CD14-positive monocyte (primary cell): ENCODE results near the gene MBTD1. TPM values are rescaled to one million over a fixed set of nuclear protein-coding genes. Genes with fewer than 3 reads are reported as not detected.

Experiments
- DNase-seq, 3 donors: peaks; one replicate each; pipeline ENCODE4 v3.0.0-alpha.2; 2011 to 2022
- H2AFZ ChIP-seq: 2 replicates; pipeline ENCODE4 v1.6.0; 2012; ENCODE audit warnings: mild to moderate bottlenecking, low read depth, low read length, inconsistent platforms; ENCODE audit not compliant: insufficient read depth, poor library complexity, severe bottlenecking
- H3K27ac ChIP-seq, 2 donors: 1 replicate in 1 of 2; 2 replicates in 1 of 2; pipeline ENCODE4 v1.5.1; 2012 to 2013; ENCODE audit warnings: low read length in 2 of 2, control low read depth in 1 of 2, inconsistent platforms in 1 of 2, low read depth in 1 of 2, mild to moderate bottlenecking in 1 of 2
- H3K27me3 ChIP-seq, 2 donors: one replicate each; pipeline versions ENCODE4 v1.6.0 to v1.6.1; 2011 to 2013; ENCODE audit warnings: low read length in 2 of 2; ENCODE audit not compliant: control insufficient read depth in 2 of 2, insufficient read depth in 2 of 2
- H3K36me3 ChIP-seq, 2 donors: replicated peaks in 1 of 2; 1 replicate in 1 of 2; 2 replicates in 1 of 2; pipeline versions ENCODE4 v1.5.1 to v1.6.1; 2012 to 2013; ENCODE audit warnings: low read length in 2 of 2, control low read depth in 1 of 2, inconsistent platforms in 1 of 2, mild to moderate bottlenecking in 1 of 2; ENCODE audit not compliant: insufficient read depth in 2 of 2, control insufficient read depth in 1 of 2
- H3K4me1 ChIP-seq, 2 donors: 1 replicate in 1 of 2; 2 replicates in 1 of 2; pipeline versions ENCODE4 v1.5.1 to v1.6.1; 2012 to 2013; ENCODE audit warnings: low read length in 2 of 2, control low read depth in 1 of 2, inconsistent platforms in 1 of 2, mild to moderate bottlenecking in 1 of 2, moderate library complexity in 1 of 2; ENCODE audit not compliant: insufficient read depth in 2 of 2, control insufficient read depth in 1 of 2
- H3K4me2 ChIP-seq: replicated peaks from 2 replicates; pipeline ENCODE3; 2012; ENCODE audit warnings: low read length, moderate library complexity, mild to moderate bottlenecking; ENCODE audit not compliant: poor library complexity, severe bottlenecking; ENCODE audit errors: extremely low read depth
- H3K4me3 ChIP-seq, 3 experiments: fragments of 200-600 bp in 1 of 3; sonication (generic) in 1 of 3; replicated peaks in 1 of 3; 1 replicate in 2 of 3; 2 replicates in 1 of 3; pipeline ENCODE4 v1.5.1; 2011 to 2013; ENCODE audit warnings: low read length in 3 of 3, mild to moderate bottlenecking in 3 of 3, control low read depth in 2 of 3, low read depth in 2 of 3, inconsistent platforms in 1 of 3, moderate library complexity in 1 of 3
- H3K79me2 ChIP-seq: 2 replicates; pipeline ENCODE4 v1.6.0; 2012; ENCODE audit warnings: mild to moderate bottlenecking, control low read depth, inconsistent platforms, low read length, moderate library complexity; ENCODE audit not compliant: insufficient read depth
- H3K9ac ChIP-seq: 2 replicates; pipeline ENCODE4 v1.6.0; 2017; ENCODE audit warnings: low read length, mild to moderate bottlenecking; ENCODE audit not compliant: insufficient read depth, poor library complexity, severe bottlenecking
- H3K9me3 ChIP-seq, 2 donors: replicated peaks in 1 of 2; 1 replicate in 1 of 2; 2 replicates in 1 of 2; pipeline versions ENCODE4 v1.5.1 to v1.6.1; 2012 to 2013; ENCODE audit warnings: low read length in 2 of 2, control low read depth in 1 of 2; ENCODE audit not compliant: control insufficient read depth in 1 of 2, insufficient read depth in 1 of 2
- H4K20me1 ChIP-seq: 2 replicates; pipeline ENCODE4 v1.6.0; 2012; ENCODE audit warnings: mild to moderate bottlenecking, low read length, control low read depth, moderate library complexity; ENCODE audit not compliant: insufficient read depth
- H3K27ac Mint-ChIP-seq, 7 donors: one replicate each; pipeline ENCODE4 v1.8.0; 2020; ENCODE audit warnings: mild to moderate bottlenecking in 7 of 7, mixed read lengths in 7 of 7, moderate library complexity in 6 of 7, inconsistent platforms in 2 of 7
- H3K27me3 Mint-ChIP-seq, 3 donors: one replicate each; pipeline ENCODE4 v1.8.0; 2021 to 2022; ENCODE audit warnings: low read depth in 3 of 3, mild to moderate bottlenecking in 3 of 3, mixed read lengths in 3 of 3, moderate library complexity in 3 of 3, inconsistent platforms in 1 of 3
- H3K36me3 Mint-ChIP-seq, 2 donors: one replicate each; pipeline ENCODE4 v1.8.0; 2020; ENCODE audit warnings: mixed read lengths in 2 of 2, inconsistent platforms in 1 of 2, mild to moderate bottlenecking in 1 of 2
- H3K4me1 Mint-ChIP-seq: one replicate; pipeline ENCODE4 v1.8.0; 2020; ENCODE audit warnings: mild to moderate bottlenecking, mixed read lengths
- H3K4me3 Mint-ChIP-seq, 2 donors: one replicate each; pipeline ENCODE4 v1.8.0; 2020; ENCODE audit warnings: mild to moderate bottlenecking in 2 of 2, mixed read lengths in 2 of 2, moderate library complexity in 1 of 2
- H3K9me3 Mint-ChIP-seq, 7 donors: one replicate each; pipeline ENCODE4 v1.8.0; 2020 to 2022; ENCODE audit warnings: mixed read lengths in 7 of 7, mild to moderate bottlenecking in 6 of 7, moderate library complexity in 6 of 7, inconsistent platforms in 2 of 7
- CTCF ChIP-seq: fragments of 200-600 bp; IDR thresholded peaks from one replicate; pipeline ENCODE4 v1.8.0; 2022; ENCODE audit warnings: antibody characterized with exemption, mild to moderate bottlenecking
- WGBS: methylation state at CpG from one replicate; pipeline ENCODE4 v1.1.5; 2013; ENCODE audit warnings: missing lambda C conversion rate; ENCODE audit not compliant: insufficient coverage; 5-methylcytosine and 5-hydroxymethylcytosine counted together
- intact Hi-C, 2 donors: fragments of 100-400 bp; cut with micrococcal nuclease; formaldehyde crosslinking; loops; one replicate each; pipeline versions ENCODE4 v1.15.0 to v1.15.1; 2023
- polyA plus RNA-seq, 3 donors: library from polyadenylated mRNA; depleted of rRNA in 1 of 3; unstranded in 2 of 3; stranded (reverse) in 1 of 3; fragments of 300-500 nt in 2 of 3; fragments of >200 nt in 1 of 3; fragmentation: Illumina TruSeq in 2 of 3; gene quantifications; 1 replicate in 2 of 3; 2 replicates in 1 of 3; pipeline ENCODE4 v1.2.3, GENCODE V29; 2012 to 2021

The MBTD1 gene
- polyA plus RNA-seq, 3 donors, result 5.9 to 11.3 (median 10.0) TPM

- Mint-ChIP-seq H3K4me1 (peaks cover 1% of the 10 kb centered on the region), H3K27ac (peak overlapping the region in 1 of 7 donors; percentile 37), H3K36me3 (no peaks in the 10 kb centered on the region), H3K4me3 (no peak overlapping the region), H3K27me3 (peaks cover 0 to 4% (median 3%) of the 10 kb centered on the region in 3 donors), H3K9me3 (no peaks in the 10 kb centered on the region)
- Histone ChIP-seq H3K9ac (no peak overlapping the region), H3K79me2 (no peaks in the 10 kb centered on the region), H2AFZ (no peak overlapping the region), H3K27me3 (no peaks in the 10 kb centered on the region), H3K4me2 (no peak overlapping the region), H4K20me1 (no peaks in the 10 kb centered on the region), H3K27ac (no peak overlapping the region), H3K4me1 (peaks cover 4% of the 10 kb centered on the region in 2 donors), H3K36me3 (no peaks in the 10 kb centered on the region), H3K9me3 (no peaks in the 10 kb centered on the region), H3K4me3 (no peak overlapping the region)
- intact Hi-C loops, result no loop called here
- no peak for DNase-seq
- TF ChIP-seq CTCF, result no peak
- WGBS, result no CpG with 5 or more reads among the region's 4 CpGs
Observed at GRCh38 chr17:51147650-51148049, 112.2 kb downstream of the MBTD1 start.

GRCh38 chr17:51144266-51145022 is 115.4 kb downstream of the MBTD1 start:
- Mint-ChIP-seq H3K36me3 (no peaks in the 10 kb centered on the region), H3K4me3 (no peak overlapping the region), H3K4me1 (peaks cover 1% of the 10 kb centered on the region), H3K27me3 (peaks cover 0 to 4% (median 3%) of the 10 kb centered on the region in 3 donors), H3K9me3 (no peaks in the 10 kb centered on the region), H3K27ac (no peak overlapping the region)
- Histone ChIP-seq H3K79me2 (no peaks in the 10 kb centered on the region), H3K9me3 (no peaks in the 10 kb centered on the region), H3K27ac (no peak overlapping the region), H3K4me1 (no peaks in the 10 kb centered on the region), H3K36me3 (no peaks in the 10 kb centered on the region), H3K27me3 (no peaks in the 10 kb centered on the region), H2AFZ (no peak overlapping the region), H3K4me3 (no peak overlapping the region), H4K20me1 (no peaks in the 10 kb centered on the region), H3K4me2 (no peak overlapping the region), H3K9ac (no peak overlapping the region)
- intact Hi-C loops, result loop anchor here in 1 of 2 donors (5.0 kb wide), 1 partner anchor 42 kb away; no protein-coding TSS in a partner anchor
- TF ChIP-seq CTCF, result no peak
- 100% methylated on average over 1 of the region's 6 CpGs for WGBS
- DNase-seq, result no peak
